GM23338 (cell line): ENCODE measurements around the gene TMEM256. TPM values are rescaled to one million over a fixed set of nuclear protein-coding genes. Genes with fewer than 3 reads are reported as not detected.
A peak's percentile ranks its signal among the peaks of the same experiment; 100 is the strongest.

Source experiments
- ATAC-seq: fragments of 200-7000 bp; cut with Tn5 transposase; 3 replicates; pipeline ENCODE4 v1.9.1; 2020
- DNase-seq: peaks from one replicate; pipeline ENCODE4 v3.0.0-alpha.2; 2015; ENCODE audit warnings: low spot score
- H2AFZ ChIP-seq: fragments of 200-600 bp; sonication (generic); 2 replicates; pipeline ENCODE4 v1.8.0; 2016; ENCODE audit warnings: antibody characterized with exemption, mild to moderate bottlenecking, moderate library complexity
- H3F3A ChIP-seq: fragments of 200-600 bp; sonication (generic); replicated peaks from 2 replicates; pipeline ENCODE4 v1.8.0; 2017; ENCODE audit warnings: antibody characterized with exemption, mixed run types, low read depth
- H3K27ac ChIP-seq: fragments of 200-600 bp; sonication (generic); 2 replicates; pipeline ENCODE4 v1.6.1; 2016; ENCODE audit warnings: low read depth
- H3K27me3 ChIP-seq: fragments of 200-600 bp; sonication (generic); 2 replicates; pipeline ENCODE4 v1.8.0; 2016; ENCODE audit warnings: mild to moderate bottlenecking, mixed run types, moderate library complexity; ENCODE audit not compliant: insufficient read depth
- H3K36me3 ChIP-seq: fragments of 200-600 bp; sonication (generic); 2 replicates; pipeline ENCODE4 v1.8.0; 2016; ENCODE audit warnings: mild to moderate bottlenecking; ENCODE audit not compliant: insufficient read depth
- H3K4me1 ChIP-seq: fragments of 200-600 bp; sonication (generic); 2 replicates; pipeline ENCODE4 v1.8.0; 2016; ENCODE audit warnings: mild to moderate bottlenecking, moderate library complexity; ENCODE audit not compliant: insufficient read depth
- H3K4me2 ChIP-seq: fragments of 200-600 bp; sonication (generic); 2 replicates; pipeline ENCODE4 v1.7.1; 2017; ENCODE audit warnings: mixed run types
- H3K4me3 ChIP-seq: fragments of 200-600 bp; sonication (generic); 2 replicates; pipeline ENCODE4 v1.6.1; 2016; ENCODE audit warnings: mixed run types
- H3K79me2 ChIP-seq: fragments of 200-600 bp; sonication (generic); replicated peaks from 2 replicates; pipeline ENCODE4 v1.8.0; 2017; ENCODE audit warnings: mild to moderate bottlenecking; ENCODE audit not compliant: insufficient read depth
- H3K9me2 ChIP-seq: fragments of 200-600 bp; sonication (generic); 2 replicates; pipeline ENCODE4 v1.8.0; 2017; ENCODE audit not compliant: insufficient read depth
- H4K20me1 ChIP-seq: fragments of 200-600 bp; sonication (generic); replicated peaks from 2 replicates; pipeline ENCODE4 v1.8.0; 2017; ENCODE audit warnings: mild to moderate bottlenecking; ENCODE audit not compliant: insufficient read depth
- H3K27ac Mint-ChIP-seq: 2 replicates; pipeline ENCODE4 v1.8.0; 2020; ENCODE audit warnings: inconsistent platforms, mild to moderate bottlenecking, moderate library complexity, mixed read lengths
- H3K27me3 Mint-ChIP-seq: 3 replicates; pipeline ENCODE4 v1.8.0; 2022; ENCODE audit warnings: low read depth, mild to moderate bottlenecking, moderate library complexity, mixed read lengths, inconsistent platforms; ENCODE audit not compliant: insufficient read depth, poor library complexity
- H3K36me3 Mint-ChIP-seq: 3 replicates; pipeline ENCODE4 v1.8.0; 2021; ENCODE audit warnings: low read depth, mild to moderate bottlenecking, inconsistent platforms, moderate library complexity, mixed read lengths
- H3K4me1 Mint-ChIP-seq: 3 replicates; pipeline ENCODE4 v1.8.0; 2020; ENCODE audit warnings: mild to moderate bottlenecking, inconsistent platforms, mixed read lengths
- H3K4me3 Mint-ChIP-seq: 3 replicates; pipeline ENCODE4 v1.8.0; 2021; ENCODE audit warnings: moderate library complexity, mild to moderate bottlenecking, inconsistent platforms, mixed read lengths
- H3K9me3 Mint-ChIP-seq: 3 replicates; pipeline ENCODE4 v1.8.0; 2020; ENCODE audit warnings: moderate library complexity, mild to moderate bottlenecking, inconsistent platforms, mixed read lengths
- CREB1 ChIP-seq: fragments of 250-450 bp; sonication (Bioruptor Pico); IDR thresholded peaks from 2 replicates; pipeline ENCODE4 v1.5.0; 2020; ENCODE audit warnings: low read depth, mild to moderate bottlenecking, moderate library complexity
- EZH2phosphoT487 ChIP-seq: fragments of 200-600 bp; sonication (generic); IDR thresholded peaks from one replicate; pipeline ENCODE4 v1.8.1; 2018; ENCODE audit warnings: antibody characterized with exemption; ENCODE audit not compliant: unreplicated experiment
- ZNF114 ChIP-seq: fragments of 250-450 bp; sonication (Bioruptor Pico); IDR thresholded peaks from 2 replicates; pipeline ENCODE4 v1.5.0; 2020; ENCODE audit warnings: mild to moderate bottlenecking, moderate library complexity
- polyA plus RNA-seq: library from polyadenylated mRNA; unstranded; fragments of >200 nt; fragmentation: Nextera tagmentation; extraction: Ambion mirVana; gene quantifications from 2 replicates; pipeline ENCODE4 v1.2.1, GENCODE V29; 2016
- total RNA-seq: library from RNA; depleted of rRNA; stranded (reverse); fragments of >200 nt; shearing (Covaris generic); gene quantifications from 2 replicates; pipeline ENCODE4 v1.2.3, GENCODE V29; 2014
- TF ChIP-seq, protein P1 (sequence below): fragments of 250-450 bp; sonication (Bioruptor Pico); IDR thresholded peaks from 2 replicates; pipeline ENCODE4 v1.5.0; 2020; ENCODE audit warnings: mild to moderate bottlenecking, moderate library complexity
- TF ChIP-seq, protein P2 (sequence below), 2 experiments: fragments of 200-600 bp in 1 of 2; sonication (generic) in 1 of 2; conservative IDR thresholded peaks; 2 replicates each; pipeline versions ENCODE4 v1.5.1 to v1.6.1; 2016 to 2017; ENCODE audit warnings: antibody characterized with exemption in 2 of 2, low read depth in 2 of 2, mild to moderate bottlenecking in 2 of 2, moderate library complexity in 1 of 2

The TMEM256 gene
- total and polyA plus RNA-seq, 2 experiments from 2014 or later: 127 to 197 TPM

DNA sequence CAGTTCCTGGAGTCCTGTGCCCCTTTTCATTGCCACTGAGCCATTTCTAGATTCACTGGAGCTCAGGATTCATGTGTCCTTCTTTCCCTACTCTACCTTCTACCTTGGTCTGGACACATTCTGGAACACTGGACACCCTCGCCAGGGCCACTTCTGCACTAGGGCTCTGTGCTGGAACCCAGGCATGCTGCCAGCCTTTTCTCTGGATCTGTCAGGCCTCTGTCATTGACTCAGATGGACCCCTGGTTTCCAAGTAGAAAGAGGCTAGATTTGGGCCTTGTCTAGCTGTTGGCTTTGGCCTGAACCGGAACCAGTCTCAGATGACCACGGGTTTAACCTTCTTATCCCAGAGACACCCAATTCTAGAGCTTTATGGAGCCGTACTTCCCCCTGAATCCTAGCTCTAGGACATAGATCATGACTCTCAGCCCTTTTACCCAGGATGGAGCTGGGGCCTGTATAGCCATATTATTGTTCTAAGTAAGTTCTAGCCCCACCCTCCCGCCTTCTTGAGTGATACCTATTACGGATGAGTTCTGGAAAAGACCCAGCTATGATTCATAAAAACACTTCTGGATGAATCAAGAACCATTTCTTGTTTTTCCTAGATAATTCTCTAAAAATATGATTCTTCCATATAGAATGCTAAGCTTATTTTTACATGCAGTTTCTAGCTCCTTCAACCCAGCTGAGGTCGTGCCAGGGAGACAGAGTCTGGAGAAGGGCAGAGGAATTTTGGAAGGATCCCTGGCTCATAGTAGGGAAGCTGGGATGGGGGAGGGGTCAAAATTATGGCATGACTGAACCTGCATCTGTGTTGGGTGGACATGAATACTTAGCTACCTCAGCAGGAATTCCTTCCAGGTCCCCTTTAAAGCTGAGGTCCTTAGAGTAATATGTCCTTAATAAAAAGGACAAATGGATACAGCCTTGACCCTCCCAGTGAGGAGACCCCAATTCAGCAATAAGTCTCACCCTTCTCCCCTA, 39.9 kb upstream of the TMEM256 start (continued):
- TF ChIP-seq, protein P1, sequence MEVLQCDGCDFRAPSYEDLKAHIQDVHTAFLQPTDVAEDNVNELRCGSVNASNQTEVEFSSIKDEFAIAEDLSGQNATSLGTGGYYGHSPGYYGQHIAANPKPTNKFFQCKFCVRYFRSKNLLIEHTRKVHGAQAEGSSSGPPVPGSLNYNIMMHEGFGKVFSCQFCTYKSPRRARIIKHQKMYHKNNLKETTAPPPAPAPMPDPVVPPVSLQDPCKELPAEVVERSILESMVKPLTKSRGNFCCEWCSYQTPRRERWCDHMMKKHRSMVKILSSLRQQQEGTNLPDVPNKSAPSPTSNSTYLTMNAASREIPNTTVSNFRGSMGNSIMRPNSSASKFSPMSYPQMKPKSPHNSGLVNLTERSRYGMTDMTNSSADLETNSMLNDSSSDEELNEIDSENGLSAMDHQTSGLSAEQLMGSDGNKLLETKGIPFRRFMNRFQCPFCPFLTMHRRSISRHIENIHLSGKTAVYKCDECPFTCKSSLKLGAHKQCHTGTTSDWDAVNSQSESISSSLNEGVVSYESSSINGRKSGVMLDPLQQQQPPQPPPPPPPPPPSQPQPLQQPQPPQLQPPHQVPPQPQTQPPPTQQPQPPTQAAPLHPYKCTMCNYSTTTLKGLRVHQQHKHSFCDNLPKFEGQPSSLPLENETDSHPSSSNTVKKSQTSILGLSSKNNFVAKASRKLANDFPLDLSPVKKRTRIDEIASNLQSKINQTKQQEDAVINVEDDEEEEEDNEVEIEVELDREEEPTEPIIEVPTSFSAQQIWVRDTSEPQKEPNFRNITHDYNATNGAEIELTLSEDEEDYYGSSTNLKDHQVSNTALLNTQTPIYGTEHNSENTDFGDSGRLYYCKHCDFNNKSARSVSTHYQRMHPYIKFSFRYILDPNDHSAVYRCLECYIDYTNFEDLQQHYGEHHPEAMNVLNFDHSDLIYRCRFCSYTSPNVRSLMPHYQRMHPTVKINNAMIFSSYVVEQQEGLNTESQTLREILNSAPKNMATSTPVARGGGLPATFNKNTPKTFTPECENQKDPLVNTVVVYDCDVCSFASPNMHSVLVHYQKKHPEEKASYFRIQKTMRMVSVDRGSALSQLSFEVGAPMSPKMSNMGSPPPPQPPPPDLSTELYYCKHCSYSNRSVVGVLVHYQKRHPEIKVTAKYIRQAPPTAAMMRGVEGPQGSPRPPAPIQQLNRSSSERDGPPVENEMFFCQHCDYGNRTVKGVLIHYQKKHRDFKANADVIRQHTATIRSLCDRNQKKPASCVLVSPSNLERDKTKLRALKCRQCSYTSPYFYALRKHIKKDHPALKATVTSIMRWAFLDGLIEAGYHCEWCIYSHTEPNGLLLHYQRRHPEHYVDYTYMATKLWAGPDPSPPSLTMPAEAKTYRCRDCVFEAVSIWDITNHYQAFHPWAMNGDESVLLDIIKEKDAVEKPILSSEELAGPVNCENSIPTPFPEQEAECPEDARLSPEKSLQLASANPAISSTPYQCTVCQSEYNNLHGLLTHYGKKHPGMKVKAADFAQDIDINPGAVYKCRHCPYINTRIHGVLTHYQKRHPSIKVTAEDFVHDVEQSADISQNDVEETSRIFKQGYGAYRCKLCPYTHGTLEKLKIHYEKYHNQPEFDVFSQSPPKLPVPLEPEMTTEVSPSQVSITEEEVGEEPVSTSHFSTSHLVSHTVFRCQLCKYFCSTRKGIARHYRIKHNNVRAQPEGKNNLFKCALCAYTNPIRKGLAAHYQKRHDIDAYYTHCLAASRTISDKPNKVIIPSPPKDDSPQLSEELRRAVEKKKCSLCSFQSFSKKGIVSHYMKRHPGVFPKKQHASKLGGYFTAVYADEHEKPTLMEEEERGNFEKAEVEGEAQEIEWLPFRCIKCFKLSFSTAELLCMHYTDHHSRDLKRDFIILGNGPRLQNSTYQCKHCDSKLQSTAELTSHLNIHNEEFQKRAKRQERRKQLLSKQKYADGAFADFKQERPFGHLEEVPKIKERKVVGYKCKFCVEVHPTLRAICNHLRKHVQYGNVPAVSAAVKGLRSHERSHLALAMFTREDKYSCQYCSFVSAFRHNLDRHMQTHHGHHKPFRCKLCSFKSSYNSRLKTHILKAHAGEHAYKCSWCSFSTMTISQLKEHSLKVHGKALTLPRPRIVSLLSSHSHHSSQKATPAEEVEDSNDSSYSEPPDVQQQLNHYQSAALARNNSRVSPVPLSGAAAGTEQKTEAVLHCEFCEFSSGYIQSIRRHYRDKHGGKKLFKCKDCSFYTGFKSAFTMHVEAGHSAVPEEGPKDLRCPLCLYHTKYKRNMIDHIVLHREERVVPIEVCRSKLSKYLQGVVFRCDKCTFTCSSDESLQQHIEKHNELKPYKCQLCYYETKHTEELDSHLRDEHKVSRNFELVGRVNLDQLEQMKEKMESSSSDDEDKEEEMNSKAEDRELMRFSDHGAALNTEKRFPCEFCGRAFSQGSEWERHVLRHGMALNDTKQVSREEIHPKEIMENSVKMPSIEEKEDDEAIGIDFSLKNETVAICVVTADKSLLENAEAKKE (CRISPR knock-in tag): no peak

DNA sequence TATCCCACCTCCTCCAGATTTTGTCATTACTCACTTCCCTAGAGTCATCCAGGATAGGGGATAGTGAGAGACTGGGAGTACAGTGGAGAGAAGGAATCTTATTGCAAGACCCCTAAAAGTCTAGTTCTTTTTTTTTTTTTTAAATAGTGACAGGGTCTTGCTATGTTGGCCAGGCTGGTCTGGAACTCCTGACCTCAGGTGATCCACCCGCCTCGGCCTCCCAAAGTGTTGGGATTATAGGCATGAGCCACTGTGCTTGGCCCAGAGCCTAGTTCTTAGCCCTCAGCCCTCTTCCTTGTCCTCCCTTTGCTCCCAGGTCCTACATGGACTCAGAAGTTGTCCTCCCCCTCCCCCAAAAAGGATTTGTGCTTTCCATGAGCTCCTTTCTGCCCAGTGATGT, 38.2 kb upstream of the TMEM256 start:
- H3K36me3 Mint-ChIP-seq: no peaks in the 10 kb centered on the region; the same call in 2 of the 3 replicates
- Histone ChIP-seq H3K4me1 (peaks cover 42% of the 10 kb centered on the region), H3K9me2 (no peaks in the 10 kb centered on the region), H3K4me2 (peak overlapping the region; percentile 76; the same call in 1 of the 2 replicates), H2AFZ (no peak overlapping the region), H4K20me1 (peaks cover 3% of the 10 kb centered on the region; the same call in 1 of the 2 replicates), H3K27me3 (peaks cover 57% of the 10 kb centered on the region), H3K27ac (no peak overlapping the region), H3K79me2 (no peaks in the 10 kb centered on the region), H3K36me3 (no peaks in the 10 kb centered on the region), H3F3A (peaks cover 51% of the 10 kb centered on the region), H3K4me3 (no peak overlapping the region)
- peak overlapping the region; percentile 96; the same call in 1 of the 3 replicates for H3K4me3 Mint-ChIP-seq
- H3K27me3 Mint-ChIP-seq: peaks cover 49% of the 10 kb centered on the region
- ATAC-seq (no peak), DNase-seq (no peak)
- no peak overlapping the region for H3K27ac Mint-ChIP-seq
- H3K4me1 Mint-ChIP-seq: peaks cover 44% of the 10 kb centered on the region
- no peaks in the 10 kb centered on the region for H3K9me3 Mint-ChIP-seq
- TF ChIP-seq, protein P2, sequence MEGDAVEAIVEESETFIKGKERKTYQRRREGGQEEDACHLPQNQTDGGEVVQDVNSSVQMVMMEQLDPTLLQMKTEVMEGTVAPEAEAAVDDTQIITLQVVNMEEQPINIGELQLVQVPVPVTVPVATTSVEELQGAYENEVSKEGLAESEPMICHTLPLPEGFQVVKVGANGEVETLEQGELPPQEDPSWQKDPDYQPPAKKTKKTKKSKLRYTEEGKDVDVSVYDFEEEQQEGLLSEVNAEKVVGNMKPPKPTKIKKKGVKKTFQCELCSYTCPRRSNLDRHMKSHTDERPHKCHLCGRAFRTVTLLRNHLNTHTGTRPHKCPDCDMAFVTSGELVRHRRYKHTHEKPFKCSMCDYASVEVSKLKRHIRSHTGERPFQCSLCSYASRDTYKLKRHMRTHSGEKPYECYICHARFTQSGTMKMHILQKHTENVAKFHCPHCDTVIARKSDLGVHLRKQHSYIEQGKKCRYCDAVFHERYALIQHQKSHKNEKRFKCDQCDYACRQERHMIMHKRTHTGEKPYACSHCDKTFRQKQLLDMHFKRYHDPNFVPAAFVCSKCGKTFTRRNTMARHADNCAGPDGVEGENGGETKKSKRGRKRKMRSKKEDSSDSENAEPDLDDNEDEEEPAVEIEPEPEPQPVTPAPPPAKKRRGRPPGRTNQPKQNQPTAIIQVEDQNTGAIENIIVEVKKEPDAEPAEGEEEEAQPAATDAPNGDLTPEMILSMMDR (conservative IDR thresholded peaks at IDR 0.05; ENCODE audit: low read depth in 2 of 2): no peak
- TF ChIP-seq, protein P1 (CRISPR knock-in tag): no peak
- TF ChIP-seq CREB1 (CRISPR knock-in tag): no peak
- no peak for TF ChIP-seq ZNF114 (CRISPR knock-in tag)
- TF ChIP-seq EZH2phosphoT487: no peak
